ENCODE measurements around the gene TOGARAM1.

- no peak for TF ChIP-seq EZH2 (IDR thresholded peaks at IDR 0.05; ENCODE audit: low read length, unreplicated experiment)
- TF ChIP-seq CTCF (conservative IDR thresholded peaks at IDR 0.05; ENCODE audit: low read depth, low read length): no peak
- no peak for TF ChIP-seq EZH2phosphoT487 (IDR thresholded peaks at IDR 0.05; ENCODE audit: borderline replicate concordance, low read length)
These were observed 10.9 kb upstream of the TOGARAM1 start for GRCh38 chr14:44951051-44951450.

All from PC-3 (cell line).